NCI-H345 treated with DMSO at 0.1 percent for 48 hours (cell line): Measurements from ENCODE around the gene GALNT9.

Experiments
- DNase-seq: peaks from one replicate; lab custom pipeline; 2025; ENCODE audit not compliant: unreplicated experiment; lab: John Stamatoyannopoulos, UW

GALNT9 gene

GRCh38 chr12:132161796-132162507 lies 167.4 kb downstream of the GALNT9 start:
- no peak for DNase-seq

DNA sequence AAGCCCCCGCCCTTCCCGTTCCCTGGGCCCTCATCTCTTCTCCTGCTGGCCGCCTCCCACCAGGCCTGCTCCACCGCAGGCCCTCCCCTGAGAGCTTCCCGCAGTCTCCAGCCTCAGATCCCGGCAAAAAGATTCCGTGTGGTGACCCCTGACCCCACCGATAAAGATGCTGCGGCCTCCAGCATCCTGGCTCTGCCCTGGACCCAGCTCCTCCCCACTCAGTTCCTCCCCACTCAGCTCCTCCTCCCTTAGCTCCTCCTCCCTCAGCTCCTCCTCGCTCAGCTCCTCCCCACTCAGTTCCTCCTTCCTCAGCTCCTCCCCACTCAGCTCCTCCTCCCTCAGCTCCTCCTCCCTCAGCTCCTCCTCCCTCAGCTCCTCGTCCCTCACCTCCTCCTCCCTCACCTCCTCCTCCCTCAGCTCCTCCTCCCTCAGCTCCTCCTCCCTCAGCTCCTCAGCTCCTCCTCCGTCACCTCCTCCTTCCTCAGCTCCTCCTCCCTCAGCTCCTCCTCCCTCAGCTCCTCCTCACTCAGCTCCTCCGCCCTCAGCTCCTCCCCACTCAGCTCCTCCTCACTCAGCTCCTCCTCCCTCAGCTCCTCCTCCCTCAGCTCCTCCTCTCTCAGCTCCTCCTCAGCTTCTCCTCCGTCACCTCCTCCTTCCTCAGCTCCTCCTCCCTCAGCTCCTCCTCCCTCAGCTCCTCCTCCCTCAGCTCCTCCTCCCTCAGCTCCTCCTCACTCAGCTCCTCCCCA lies 168.2 kb downstream of the GALNT9 start:
- DNase-seq = no peak

DNA sequence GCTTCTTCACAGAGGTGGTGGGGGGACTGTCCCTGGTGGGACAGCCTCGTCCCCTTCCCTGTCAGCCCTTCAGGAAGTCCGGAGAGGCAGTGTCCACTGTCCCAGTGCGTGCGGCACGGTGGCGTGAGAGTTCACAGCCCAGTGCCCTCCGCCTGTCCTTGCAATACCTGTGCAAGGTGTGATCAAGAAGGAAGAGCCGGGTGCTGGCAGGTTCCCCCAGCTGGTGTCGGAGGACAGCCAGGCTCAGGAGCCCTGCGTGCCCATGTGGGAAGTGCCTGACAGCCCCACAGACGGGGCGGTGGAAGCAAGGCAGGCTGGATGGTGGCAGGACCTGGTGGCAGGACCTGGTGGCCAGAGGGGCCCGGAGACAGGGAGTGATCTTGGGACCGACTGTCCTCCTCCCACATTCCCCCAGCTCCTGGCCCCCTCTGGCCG lies 168.8 kb downstream of the GALNT9 start:
- DNase-seq = no peak

DNA sequence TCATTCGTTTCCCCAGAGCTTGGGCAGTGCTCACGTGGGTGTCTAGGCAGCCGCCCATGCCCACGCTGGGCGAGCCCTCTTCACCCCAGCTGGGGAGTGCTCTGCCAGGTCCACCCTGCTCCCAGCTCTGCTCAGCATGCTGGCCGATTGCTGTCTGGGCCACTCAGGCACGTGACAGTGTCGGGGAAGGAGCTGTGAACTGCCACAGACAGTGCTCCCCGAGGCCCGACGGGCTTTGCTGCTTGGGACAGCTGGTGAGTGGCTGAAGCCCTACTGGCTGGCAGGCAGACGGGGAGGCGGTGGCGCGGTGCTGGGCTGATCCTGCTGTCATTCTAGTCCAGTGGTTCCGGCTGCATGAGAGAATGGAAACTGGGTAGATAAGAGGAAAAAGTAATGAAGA lies 169.4 kb downstream of the GALNT9 start:
- DNase-seq = no peak

DNA sequence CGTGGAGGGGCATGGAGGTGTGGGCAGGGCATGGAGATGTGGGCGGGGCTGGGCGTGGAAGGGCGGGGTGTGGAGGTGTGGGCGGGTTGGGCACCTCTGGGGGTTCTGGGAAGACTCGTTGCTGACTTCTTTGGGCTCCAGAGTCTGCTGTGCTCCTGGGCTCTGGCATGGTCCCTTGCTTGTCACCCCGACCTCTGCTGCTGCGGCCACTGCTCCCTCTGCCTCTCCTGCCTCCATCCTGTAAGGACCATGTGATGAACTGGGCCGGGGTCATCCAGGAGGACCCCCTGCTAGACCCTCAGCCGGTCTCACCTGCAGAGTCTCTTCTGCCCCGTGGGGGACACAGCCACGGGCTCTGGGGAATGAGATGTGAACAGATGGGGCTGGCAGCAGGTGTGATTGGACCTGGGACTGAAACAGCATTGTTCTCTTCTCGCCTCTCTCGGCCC lies 169.8 kb downstream of the GALNT9 start:
- DNase-seq = no peak

DNA sequence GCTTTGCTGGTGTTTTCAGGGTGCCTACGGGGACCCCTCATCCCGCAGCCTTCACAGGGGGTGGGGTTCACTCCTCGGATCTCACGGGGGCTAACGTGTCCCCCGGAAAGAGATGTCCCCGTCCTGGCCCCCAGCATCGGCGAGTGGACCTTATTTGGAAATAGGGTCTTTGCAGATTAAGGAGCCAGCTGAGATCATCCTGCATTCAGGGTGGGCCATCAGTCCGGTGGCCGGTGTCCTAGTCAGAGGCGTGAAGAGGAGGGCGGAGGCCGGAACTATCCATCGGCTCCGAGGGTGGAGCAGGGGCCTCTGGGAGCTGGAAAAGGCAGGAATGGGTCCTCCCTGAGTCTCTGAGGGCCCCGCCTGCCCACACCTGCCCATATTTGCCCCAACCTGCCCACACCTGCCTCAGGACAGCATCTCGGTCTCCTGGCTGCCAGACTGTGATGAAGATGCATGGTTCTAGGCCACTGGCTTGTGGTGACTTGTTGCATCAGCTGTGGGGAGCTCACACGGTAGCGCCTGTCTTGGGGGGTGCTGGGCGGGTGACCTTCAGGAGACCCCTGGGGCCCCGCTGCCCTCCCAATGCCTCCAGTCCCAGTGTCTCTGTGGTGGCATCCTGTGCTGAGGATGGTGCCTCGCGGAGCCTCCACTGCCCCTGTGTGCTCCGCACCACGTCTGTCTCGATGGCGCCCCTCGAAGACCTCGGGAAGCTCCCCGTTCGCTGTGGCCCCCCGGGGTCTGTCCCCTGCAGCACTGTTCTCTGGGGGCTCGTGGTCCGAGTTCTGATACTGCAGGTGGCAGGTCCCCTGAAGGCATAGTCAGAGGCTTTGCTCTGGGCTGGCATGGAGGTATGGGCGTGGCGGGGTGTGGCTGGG lies 170.5 kb downstream of the GALNT9 start:
- no peak for DNase-seq

- DNase-seq = no peak
These were observed 171.5 kb downstream of the GALNT9 start for GRCh38 chr12:132157733-132158409.

DNA sequence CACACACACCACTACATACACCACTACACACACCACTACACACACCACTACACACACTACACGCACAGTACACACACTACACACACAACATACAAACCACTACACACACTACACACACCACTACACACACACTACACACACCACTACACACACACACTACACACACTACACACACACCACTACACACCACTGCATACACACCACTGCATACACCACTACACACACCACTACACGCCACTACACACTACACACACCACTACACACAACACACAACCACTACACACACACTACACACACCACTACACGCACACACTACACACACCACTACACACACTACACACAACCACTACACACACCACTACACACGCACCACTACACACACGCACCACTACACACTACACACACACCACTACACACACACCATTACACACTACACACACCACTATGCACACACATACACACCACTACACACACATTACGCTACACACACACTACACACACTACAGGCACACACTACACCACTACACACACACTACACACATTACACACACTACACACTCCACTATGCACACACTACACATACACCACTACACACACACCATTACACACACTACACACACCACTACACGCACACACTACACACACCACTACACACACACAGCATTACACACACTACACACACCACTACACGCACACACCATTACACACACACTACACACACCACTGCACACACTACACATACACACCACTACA lies 172.6 kb downstream of the GALNT9 start:
- DNase-seq = no peak

- DNase-seq = no peak
These were observed 173.4 kb downstream of the GALNT9 start for GRCh38 chr12:132155771-132156572.

GRCh38 chr12:132154941-132155770 lies 174.2 kb downstream of the GALNT9 start:
- no peak for DNase-seq

- peak; percentile 79 for DNase-seq
These were observed 175.0 kb downstream of the GALNT9 start for GRCh38 chr12:132154341-132154761.

GRCh38 chr12:132153501-132154340 lies 175.7 kb downstream of the GALNT9 start:
- DNase-seq = peak; percentile 83

- DNase-seq = no peak
These were observed 176.4 kb downstream of the GALNT9 start for GRCh38 chr12:132152953-132153352.

GRCh38 chr12:132152411-132152821 lies 177.0 kb downstream of the GALNT9 start:
- no peak for DNase-seq

DNA sequence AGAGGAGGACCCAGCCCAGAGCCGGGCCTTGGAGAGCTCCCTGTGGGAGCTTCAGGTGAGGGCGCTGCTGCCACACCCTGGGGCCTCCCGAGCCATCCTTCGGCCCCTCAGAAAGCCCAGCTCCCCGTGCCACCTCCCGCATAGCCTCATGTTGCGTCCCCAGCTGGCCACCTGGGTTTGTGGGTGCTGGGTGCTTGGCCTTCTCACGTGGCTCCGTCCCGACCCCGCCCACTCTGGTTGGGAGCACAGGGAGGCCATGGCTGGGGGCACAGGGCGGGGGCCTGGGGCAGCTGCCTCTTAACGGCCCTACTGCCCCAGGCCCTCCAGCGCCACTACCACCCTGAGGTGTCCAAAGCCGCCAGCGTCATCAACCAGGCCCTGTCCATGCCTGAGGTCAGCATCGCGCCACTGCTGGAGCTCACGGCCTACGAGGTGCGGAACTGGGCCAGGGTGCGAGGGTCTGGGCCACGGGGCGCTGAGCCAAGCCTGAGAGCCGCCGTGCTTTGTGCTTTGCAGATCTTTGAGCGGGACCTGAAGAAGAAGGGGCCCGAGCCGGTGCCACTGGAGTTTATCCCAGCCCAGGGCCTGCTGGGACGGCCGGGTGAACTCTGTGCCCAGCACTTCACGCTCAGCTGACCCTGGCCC lies 177.5 kb downstream of the GALNT9 start:
- no peak for DNase-seq

- no peak for DNase-seq
These were observed 178.1 kb downstream of the GALNT9 start for GRCh38 chr12:132151145-132151765.

GRCh38 chr12:132150780-132151144 lies 178.6 kb downstream of the GALNT9 start:
- DNase-seq = no peak
